HG02642 (cell line): ENCODE results near the gene RASEF.
"Not testable (repeated sequence)": the region's sequence is repeated elsewhere in the genome, so short reads cannot be mapped to it uniquely, and the experiment has no call there.

ENCODE experiments used
- ATAC-seq: cut with Tn5 transposase; IDR thresholded peaks from one replicate; pipeline ENCODE4 v1.9.1; 2021; ENCODE audit warnings: mild to moderate bottlenecking; ENCODE audit not compliant: unreplicated experiment, poor library complexity

RASEF gene

GRCh38 chr9:82987370-82988189 lies 75.4 kb downstream of the RASEF start:
- no peak for ATAC-seq

- ATAC-seq = no peak
These were observed 81.4 kb downstream of the RASEF start for GRCh38 chr9:82981552-82981951.

DNA sequence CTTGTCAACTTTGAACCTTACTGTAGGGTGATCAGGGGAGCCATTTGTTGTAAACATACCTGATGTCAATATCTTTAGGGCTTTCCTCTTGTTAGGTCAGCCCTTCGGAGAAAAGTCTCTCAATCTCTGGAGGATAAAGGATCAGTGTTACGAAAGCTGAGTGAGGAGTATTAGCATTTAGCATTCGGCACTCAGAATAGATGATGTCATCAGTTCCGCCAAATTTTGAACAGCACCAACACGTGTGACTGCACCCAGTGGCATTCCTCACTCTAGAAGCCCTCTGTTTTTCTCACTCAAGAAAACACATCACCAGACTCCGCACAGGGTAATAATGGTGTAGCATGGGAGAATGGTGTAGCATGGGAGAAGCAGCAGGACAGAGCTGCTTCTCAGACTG lies 87.8 kb downstream of the RASEF start:
- no peak for ATAC-seq

DNA sequence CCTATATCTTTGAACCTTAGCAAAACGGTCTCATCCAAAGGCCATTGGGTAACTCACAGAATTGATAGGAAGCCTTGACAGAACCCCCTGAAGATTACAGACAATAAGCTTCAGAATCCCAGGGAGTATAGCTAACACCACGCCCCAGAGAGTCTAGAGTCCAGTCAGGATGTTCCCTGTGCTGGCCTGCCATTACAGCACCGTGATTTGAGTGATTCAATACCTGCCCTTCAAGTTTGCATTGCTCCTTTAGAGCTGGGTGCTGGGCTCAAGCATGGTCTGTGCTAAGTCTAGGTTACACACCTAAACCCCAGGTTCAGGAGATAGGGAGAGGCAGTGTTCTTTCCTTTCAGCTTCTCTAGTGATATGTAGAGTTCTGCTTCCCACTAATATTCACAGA lies 90.5 kb downstream of the RASEF start:
- no peak for ATAC-seq

- no peak for ATAC-seq
These were observed 92.6 kb downstream of the RASEF start for GRCh38 chr9:82970359-82970758.

DNA sequence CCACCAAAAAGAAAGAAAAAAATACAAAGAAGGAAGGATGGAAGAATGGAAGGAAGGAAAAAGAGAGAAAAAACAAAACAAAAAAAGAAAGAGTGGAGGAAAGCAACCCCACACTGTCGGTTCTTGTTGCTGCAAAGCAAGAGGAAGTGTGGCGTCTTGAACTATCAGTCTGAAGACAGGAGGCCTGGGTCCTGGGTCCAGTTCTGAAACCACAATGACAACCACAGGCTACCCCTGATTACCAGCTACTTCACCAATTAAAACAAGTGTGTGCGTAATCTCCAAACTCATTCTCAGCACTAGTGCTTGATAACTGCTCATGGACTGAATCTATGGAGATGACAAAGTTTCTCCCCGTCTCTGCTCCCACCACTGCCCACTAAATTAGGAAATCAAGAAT lies 93.7 kb downstream of the RASEF start:
- no peak for ATAC-seq

DNA sequence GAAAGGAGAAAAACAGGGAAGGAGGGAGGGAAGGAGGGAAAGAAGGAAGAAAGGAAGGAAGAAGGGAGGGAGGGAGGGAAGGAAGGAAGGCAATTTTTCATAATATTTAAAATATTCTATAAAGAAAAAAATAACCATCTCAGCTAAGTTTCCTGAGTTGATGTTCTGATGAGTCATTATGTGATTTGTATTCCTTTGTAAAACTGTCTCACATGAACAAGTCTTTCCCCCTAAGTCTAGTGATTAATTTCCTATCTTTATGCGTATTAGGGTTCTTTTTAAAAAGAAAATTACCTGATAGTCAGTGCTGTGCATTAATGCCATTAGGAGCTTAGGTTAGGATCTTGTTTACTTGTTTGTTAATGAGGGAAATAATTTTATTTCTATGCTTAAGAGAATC lies 94.1 kb downstream of the RASEF start:
- no peak for ATAC-seq

DNA sequence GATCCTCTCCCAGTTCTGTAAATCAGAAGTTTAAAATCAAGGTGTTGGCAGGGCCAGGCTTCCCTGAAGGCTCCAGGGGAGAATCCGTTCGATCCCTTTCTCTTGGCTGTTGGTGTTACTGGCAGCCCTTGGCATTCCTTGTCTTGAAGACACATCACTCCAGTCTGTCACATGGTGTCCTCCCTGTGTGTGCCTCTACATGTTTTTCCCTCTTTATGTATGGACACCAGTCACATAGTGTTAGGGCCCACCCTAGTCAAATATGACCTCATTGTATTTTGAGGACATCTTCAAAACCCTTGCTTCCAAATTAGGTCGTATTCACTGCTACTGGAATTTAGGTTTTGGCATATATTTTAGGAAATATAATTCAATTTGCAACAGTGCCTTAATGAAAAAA lies 94.6 kb downstream of the RASEF start:
- no peak for ATAC-seq

GRCh38 chr9:82961504-82962125 lies 101.3 kb downstream of the RASEF start:
- peak; percentile 98 for ATAC-seq

DNA sequence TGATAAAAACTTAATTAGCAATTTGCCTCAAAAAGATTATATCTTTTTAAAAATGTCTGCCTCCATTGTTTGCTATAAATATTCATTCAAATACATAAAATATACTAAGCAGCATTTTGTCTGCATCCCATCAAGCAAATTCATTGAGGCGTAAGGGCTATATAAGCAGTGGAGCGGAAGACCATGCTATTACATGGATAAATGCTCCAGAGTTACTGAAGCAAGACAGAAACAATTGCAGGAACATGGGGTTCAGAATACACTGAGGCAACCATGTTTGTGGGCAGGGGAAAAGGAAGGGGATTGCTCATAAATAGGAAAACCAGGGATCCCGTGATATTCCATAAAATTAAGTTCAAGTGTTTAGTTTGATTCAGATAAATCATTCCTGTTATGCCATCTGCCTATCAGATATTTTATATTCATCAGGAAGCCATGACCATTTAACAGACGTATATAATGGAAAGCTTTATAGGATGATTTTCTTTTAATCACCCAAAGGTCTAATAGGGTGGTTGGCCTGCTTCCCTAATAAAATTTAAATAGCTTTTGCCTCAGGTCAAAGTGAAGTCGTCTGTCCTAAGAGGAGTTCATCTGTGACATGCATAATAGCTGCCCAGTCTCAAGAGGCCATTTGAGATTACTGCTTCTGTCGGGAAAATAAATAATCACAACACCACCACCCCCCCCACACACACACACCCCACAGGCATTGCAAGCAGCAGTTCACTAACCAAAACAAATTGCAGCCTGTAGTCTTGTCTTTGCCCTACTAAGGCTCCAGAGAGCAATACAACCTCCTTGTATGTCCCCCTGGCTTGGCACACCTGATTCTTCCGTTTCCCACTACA lies 105.2 kb downstream of the RASEF start:
- ATAC-seq = no peak

DNA sequence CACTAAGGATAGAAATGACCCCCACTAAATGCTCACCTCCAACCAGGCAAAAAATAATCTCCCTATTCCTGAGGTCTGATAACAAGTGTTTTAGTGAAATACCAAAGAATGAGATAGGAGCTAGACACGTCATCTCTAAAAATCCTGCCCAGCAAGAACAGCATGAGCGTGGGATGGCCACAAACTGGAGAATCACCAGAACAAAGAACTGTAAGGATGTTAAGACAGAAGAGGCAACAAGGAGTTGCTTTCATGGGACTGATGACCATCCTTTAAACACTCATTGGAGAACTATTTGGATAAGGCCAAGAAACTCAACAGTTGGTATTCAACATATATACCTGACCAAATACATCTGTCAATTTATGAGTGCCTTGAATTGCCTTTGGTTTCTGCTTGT lies 113.7 kb downstream of the RASEF start:
- ATAC-seq = no peak

GRCh38 chr9:82940376-82940775 lies 122.6 kb downstream of the RASEF start:
- no peak for ATAC-seq

DNA sequence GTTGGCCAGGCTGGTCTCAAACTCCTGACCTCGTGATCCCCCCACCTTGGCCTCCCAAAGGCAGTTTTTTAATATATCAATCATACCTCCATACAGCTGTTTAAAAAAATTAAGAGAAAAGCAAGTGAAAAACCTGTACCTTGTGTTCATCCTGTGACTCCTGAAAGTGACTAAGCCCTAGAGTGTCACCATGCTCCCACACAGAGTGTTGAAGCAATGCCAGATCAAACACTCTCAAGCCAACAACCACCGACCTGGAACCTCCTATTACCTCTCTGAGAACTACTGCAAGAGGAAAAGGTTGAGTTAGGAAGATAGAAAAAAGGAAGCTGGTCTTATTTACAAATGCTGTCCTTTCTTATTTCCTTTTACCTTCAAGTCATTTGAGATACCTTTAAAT lies 123.5 kb downstream of the RASEF start:
- no peak for ATAC-seq

- ATAC-seq = no peak
These were observed 124.3 kb downstream of the RASEF start for GRCh38 chr9:82938426-82939218.

DNA sequence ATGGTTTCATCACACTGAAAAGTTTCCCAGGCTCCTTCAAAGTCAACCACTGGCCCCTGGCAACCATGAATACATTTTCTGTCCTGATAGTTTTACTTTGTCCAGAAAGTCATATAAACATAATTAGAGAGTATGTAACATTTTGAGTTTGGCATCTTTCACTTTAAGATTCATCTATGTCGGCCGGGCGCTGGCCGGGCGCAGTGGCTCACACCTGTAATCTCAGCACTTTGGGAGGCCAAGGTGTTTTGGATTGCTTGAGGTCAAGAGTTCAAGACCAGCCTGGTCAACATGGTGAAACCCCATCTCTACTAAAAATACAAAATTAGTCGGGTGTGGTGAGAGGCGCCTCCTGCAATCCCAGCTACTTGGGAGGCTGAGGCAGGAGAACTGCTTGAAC lies 126.4 kb downstream of the RASEF start:
- not testable (repeated sequence) for ATAC-seq

DNA sequence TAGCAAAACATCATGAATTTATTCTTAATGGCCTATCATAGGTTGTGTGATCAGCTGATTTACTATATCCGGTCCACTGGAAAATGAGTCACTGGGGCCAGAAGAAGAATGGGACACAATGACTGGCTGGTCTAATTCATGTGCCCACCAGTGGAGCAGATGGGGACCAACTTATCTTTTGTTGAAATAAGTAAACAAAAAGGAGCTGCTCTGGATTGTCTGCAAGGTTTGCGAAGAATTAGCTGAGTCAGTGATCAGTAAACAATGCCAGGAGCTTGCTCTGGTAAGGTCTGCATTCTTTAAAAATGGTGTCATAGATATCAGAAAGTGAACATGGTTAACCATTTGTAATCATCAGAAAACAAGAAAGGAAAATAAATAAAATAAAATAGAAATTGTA lies 128.0 kb downstream of the RASEF start:
- no peak for ATAC-seq

- ATAC-seq = not testable (repeated sequence)
These were observed 128.9 kb downstream of the RASEF start for GRCh38 chr9:82934025-82934424.

DNA sequence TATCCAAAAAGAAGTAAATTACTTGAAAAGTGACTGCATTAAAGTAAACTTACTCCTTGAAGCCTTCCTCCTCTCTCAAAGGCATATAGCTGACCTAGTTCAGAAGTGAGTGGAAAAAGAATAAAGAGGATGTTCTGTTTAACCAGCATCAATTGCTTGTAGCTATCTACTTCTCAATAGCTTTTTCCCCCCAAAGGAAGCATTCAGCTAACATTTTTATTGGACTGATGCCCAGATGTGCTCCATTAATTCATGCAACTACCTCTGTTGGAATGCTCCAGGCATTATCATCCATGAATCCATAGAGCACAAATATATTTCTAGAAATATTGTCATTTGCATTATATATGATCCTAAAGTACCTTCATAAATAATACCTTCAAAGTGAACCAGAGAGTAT lies 132.8 kb downstream of the RASEF start:
- ATAC-seq = no peak
